ENCODE data around the gene SAV1. TPM values are rescaled to one million over a fixed set of nuclear protein-coding genes. Genes with fewer than 3 reads are reported as not detected.

SAV1 gene
- polyA plus RNA-seq, 2 of the 4 experiments (the other 2 are of a cell fraction): 20.3 TPM

DNA sequence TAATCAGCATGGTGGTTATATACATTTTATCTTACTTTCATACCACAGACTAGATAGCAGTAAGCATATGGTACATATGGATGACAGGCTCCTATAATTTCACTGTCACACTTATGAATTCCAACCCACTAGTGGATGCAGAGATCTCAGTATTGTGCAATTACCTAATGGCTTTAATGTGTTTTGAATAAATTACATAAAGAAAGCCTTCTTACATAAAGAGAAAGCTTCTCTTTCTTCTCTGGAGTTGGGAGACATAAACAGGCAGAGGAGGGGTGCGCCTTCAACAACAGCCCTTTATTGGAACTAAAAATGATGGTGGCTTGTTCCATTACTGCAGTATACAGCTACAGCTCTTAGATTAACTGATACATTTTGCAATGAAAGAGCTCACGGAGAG, 52.6 kb downstream of the SAV1 start:
- FAIRE-seq: no peak

DNA sequence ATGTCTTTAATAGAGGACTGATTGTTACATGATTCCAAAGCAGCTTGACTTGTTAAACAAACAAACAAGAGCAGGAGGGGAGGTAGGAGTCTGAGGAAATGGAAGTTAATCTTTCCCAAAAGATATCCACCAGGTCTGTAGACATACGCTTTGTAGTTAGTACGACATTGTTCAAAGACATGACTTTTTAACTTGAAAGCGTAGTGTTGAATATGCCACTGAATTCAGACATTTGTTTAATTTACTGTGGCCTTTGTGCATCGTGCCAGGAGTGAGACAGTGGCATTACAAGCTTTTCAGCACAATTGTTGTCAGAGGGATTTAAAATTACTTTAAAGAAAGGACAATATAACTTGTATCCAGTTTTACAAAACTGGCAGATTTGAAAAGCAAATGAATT, 53.0 kb downstream of the SAV1 start:
- CTCF ChIA-PET: interaction anchor here (2.5 to 3.0 kb wide), 2 partner anchors 158 to 163 kb away, joined by 13 read pairs; no protein-coding TSS in a partner anchor

More for the DNA sequence above, 52.6 kb downstream of the SAV1 start:
- H3K4me2 ChIP-seq: no peak overlapping the region
- ATAC-seq (no peak), DNase-seq (ENCODE audit: low read depth in 1 of 2, low spot score in 1 of 2) (no peak)
- no peaks in the 10 kb centered on the region for H3K9me3 ChIP-seq
- ChIA-PET CTCF (interaction anchor here (1.1 to 3.0 kb wide), 3 partner anchors 147 to 162 kb away, joined by 4 to 13 read pairs (median 13); no protein-coding TSS in a partner anchor), POLR2A (no interaction called here)
- no peak overlapping the region for H3K4me3 ChIP-seq
- TF ChIP-seq SMC3 (IDR thresholded peaks at IDR 0.05) (no peak), CHD2 (IDR thresholded peaks at IDR 0.05; ENCODE audit: low read length, partially characterized antibody) (no peak), NR3C1 (IDR thresholded peaks at IDR 0.05) (no peak), HEYL (CRISPR knock-in tag; IDR thresholded peaks at IDR 0.05) (no peak), RCOR1 (IDR thresholded peaks at IDR 0.05; ENCODE audit: low read depth, low read length) (no peak), NPAS2 (CRISPR knock-in tag; IDR thresholded peaks at IDR 0.05; ENCODE audit: borderline replicate concordance) (no peak), TFCP2L1 (CRISPR knock-in tag; IDR thresholded peaks at IDR 0.05) (no peak), HOXB13 (CRISPR knock-in tag; IDR thresholded peaks at IDR 0.05; ENCODE audit: low read depth) (no peak), RARB (CRISPR knock-in tag; IDR thresholded peaks at IDR 0.05) (no peak), CBX8 (IDR thresholded peaks at IDR 0.05) (no peak), JUN (IDR thresholded peaks at IDR 0.05) (no peak)
- TF ChIP-seq, protein P1, sequence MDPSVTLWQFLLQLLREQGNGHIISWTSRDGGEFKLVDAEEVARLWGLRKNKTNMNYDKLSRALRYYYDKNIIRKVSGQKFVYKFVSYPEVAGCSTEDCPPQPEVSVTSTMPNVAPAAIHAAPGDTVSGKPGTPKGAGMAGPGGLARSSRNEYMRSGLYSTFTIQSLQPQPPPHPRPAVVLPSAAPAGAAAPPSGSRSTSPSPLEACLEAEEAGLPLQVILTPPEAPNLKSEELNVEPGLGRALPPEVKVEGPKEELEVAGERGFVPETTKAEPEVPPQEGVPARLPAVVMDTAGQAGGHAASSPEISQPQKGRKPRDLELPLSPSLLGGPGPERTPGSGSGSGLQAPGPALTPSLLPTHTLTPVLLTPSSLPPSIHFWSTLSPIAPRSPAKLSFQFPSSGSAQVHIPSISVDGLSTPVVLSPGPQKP (IDR thresholded peaks at IDR 0.05; ENCODE audit: low read depth, low read length): no peak
- TF ChIP-seq, protein P2, sequence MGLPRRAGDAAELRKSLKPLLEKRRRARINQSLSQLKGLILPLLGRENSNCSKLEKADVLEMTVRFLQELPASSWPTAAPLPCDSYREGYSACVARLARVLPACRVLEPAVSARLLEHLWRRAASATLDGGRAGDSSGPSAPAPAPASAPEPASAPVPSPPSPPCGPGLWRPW (IDR thresholded peaks at IDR 0.05): no peak
- TF ChIP-seq, protein P3, sequence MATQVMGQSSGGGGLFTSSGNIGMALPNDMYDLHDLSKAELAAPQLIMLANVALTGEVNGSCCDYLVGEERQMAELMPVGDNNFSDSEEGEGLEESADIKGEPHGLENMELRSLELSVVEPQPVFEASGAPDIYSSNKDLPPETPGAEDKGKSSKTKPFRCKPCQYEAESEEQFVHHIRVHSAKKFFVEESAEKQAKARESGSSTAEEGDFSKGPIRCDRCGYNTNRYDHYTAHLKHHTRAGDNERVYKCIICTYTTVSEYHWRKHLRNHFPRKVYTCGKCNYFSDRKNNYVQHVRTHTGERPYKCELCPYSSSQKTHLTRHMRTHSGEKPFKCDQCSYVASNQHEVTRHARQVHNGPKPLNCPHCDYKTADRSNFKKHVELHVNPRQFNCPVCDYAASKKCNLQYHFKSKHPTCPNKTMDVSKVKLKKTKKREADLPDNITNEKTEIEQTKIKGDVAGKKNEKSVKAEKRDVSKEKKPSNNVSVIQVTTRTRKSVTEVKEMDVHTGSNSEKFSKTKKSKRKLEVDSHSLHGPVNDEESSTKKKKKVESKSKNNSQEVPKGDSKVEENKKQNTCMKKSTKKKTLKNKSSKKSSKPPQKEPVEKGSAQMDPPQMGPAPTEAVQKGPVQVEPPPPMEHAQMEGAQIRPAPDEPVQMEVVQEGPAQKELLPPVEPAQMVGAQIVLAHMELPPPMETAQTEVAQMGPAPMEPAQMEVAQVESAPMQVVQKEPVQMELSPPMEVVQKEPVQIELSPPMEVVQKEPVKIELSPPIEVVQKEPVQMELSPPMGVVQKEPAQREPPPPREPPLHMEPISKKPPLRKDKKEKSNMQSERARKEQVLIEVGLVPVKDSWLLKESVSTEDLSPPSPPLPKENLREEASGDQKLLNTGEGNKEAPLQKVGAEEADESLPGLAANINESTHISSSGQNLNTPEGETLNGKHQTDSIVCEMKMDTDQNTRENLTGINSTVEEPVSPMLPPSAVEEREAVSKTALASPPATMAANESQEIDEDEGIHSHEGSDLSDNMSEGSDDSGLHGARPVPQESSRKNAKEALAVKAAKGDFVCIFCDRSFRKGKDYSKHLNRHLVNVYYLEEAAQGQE (IDR thresholded peaks at IDR 0.05): no peak
- TF ChIP-seq, protein P4, sequence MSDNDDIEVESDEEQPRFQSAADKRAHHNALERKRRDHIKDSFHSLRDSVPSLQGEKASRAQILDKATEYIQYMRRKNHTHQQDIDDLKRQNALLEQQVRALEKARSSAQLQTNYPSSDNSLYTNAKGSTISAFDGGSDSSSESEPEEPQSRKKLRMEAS (IDR thresholded peaks at IDR 0.05): no peak
- no peak overlapping the region for H3K27ac ChIP-seq
- 94% methylated on average over 2 of the region's 2 CpGs for WGBS (ENCODE audit: missing lambda C conversion rate)
- no peaks in the 10 kb centered on the region for H3K4me1 ChIP-seq

More for the DNA sequence above, 53.0 kb downstream of the SAV1 start:
- peak; percentile 86 for FAIRE-seq
- DNase-seq (ENCODE audit: low read depth in 1 of 2, low spot score in 1 of 2): no peak
- no peak for TF ChIP-seq FOXS1 (CRISPR knock-in tag; IDR thresholded peaks at IDR 0.05)
- TF ChIP-seq, protein P5, sequence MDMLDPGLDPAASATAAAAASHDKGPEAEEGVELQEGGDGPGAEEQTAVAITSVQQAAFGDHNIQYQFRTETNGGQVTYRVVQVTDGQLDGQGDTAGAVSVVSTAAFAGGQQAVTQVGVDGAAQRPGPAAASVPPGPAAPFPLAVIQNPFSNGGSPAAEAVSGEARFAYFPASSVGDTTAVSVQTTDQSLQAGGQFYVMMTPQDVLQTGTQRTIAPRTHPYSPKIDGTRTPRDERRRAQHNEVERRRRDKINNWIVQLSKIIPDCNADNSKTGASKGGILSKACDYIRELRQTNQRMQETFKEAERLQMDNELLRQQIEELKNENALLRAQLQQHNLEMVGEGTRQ (IDR thresholded peaks at IDR 0.05): no peak
- no peak for TF ChIP-seq FOSB (CRISPR knock-in tag; IDR thresholded peaks at IDR 0.05)
- no peak for TF ChIP-seq HOXB13 (CRISPR knock-in tag; IDR thresholded peaks at IDR 0.05; ENCODE audit: low read depth)
- TF ChIP-seq HEYL (CRISPR knock-in tag; IDR thresholded peaks at IDR 0.05): no peak
- TF ChIP-seq, protein P6, sequence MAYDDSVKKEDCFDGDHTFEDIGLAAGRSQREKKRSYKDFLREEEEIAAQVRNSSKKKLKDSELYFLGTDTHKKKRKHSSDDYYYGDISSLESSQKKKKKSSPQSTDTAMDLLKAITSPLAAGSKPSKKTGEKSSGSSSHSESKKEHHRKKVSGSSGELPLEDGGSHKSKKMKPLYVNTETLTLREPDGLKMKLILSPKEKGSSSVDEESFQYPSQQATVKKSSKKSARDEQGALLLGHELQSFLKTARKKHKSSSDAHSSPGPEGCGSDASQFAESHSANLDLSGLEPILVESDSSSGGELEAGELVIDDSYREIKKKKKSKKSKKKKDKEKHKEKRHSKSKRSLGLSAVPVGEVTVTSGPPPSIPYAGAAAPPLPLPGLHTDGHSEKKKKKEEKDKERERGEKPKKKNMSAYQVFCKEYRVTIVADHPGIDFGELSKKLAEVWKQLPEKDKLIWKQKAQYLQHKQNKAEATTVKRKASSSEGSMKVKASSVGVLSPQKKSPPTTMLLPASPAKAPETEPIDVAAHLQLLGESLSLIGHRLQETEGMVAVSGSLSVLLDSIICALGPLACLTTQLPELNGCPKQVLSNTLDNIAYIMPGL (CRISPR knock-in tag; IDR thresholded peaks at IDR 0.05; ENCODE audit: borderline replicate concordance): no peak
- Histone ChIP-seq H3K4me2 (no peak overlapping the region), H3K9me3 (no peaks in the 10 kb centered on the region), H3K27ac (no peak overlapping the region), H3K4me3 (no peak overlapping the region), H3K4me1 (no peaks in the 10 kb centered on the region)
- ATAC-seq: no peak
- POLR2A ChIA-PET: no interaction called here
- 41% methylated on average over 4 of the region's 4 CpGs for WGBS (ENCODE audit: missing lambda C conversion rate)
